HepG2 (cell line): ENCODE data around the gene UBE2C. TPM values are rescaled to one million over a fixed set of nuclear protein-coding genes. Genes with fewer than 3 reads are reported as not detected.

Experiments
- AHR ChIP-seq: IDR thresholded peaks from 2 replicates; pipeline ENCODE4 v1.6.1; 2018; ENCODE audit warnings: missing genetic modification reagents, missing compliant biosample characterization
- BCL6 ChIP-seq: IDR thresholded peaks from 2 replicates; pipeline ENCODE4 v1.6.1; 2016; ENCODE audit warnings: missing genetic modification reagents, missing compliant biosample characterization
- CEBPB ChIP-seq: IDR thresholded peaks from 2 replicates; pipeline ENCODE4 v1.6.1; 2011; ENCODE audit warnings: low read depth, low read length, improper control_type of control experiment, borderline replicate concordance
- ELF3 ChIP-seq: IDR thresholded peaks from 2 replicates; pipeline ENCODE4 v1.6.1; 2016; ENCODE audit warnings: missing genetic modification reagents, missing compliant biosample characterization
- FOXP4 ChIP-seq: sonication (generic); formaldehyde crosslinking; IDR thresholded peaks from 2 replicates; pipeline ENCODE4 v1.4.0; 2020; ENCODE audit warnings: missing genetic modification reagents
- KLF15 ChIP-seq: sonication (generic); formaldehyde crosslinking; IDR thresholded peaks from 2 replicates; pipeline ENCODE4 v1.8.1; 2023; ENCODE audit warnings: borderline replicate concordance, mild to moderate bottlenecking, inconsistent platforms, missing genetic modification reagents, mixed read lengths
- MXI1 ChIP-seq: IDR thresholded peaks from 3 replicates; pipeline ENCODE4 v1.6.1; 2012; ENCODE audit warnings: low read depth, low read length, inconsistent platforms, borderline replicate concordance
- NCOR1 ChIP-seq: fragments of 200-600 bp; sonication (generic); IDR thresholded peaks from 2 replicates; pipeline ENCODE4 v1.7.0; 2017; ENCODE audit warnings: antibody characterized with exemption, low read length, borderline replicate concordance
- NONO ChIP-seq, 2 experiments: fragments of 450-650 bp in 1 of 2; sonication (generic) in 1 of 2; formaldehyde crosslinking in 1 of 2; IDR thresholded peaks in 1 of 2; conservative IDR thresholded peaks in 1 of 2; 2 replicates each; pipeline versions ENCODE4 v1.6.1 to v1.8.0; 2017 to 2022; ENCODE audit warnings: mild to moderate bottlenecking in 1 of 2, missing genetic modification reagents in 1 of 2, moderate library complexity in 1 of 2
- PTBP1 ChIP-seq: fragments of 200-400 bp; formaldehyde crosslinking; IDR thresholded peaks from 2 replicates; pipeline ENCODE4 v1.6.1; 2018; ENCODE audit warnings: low read length, low read depth; ENCODE audit not compliant: poor library complexity, severe bottlenecking
- RAD51 ChIP-seq: fragments of 450-650 bp; IDR thresholded peaks from 2 replicates; pipeline ENCODE4 v1.6.1; 2016; ENCODE audit warnings: borderline replicate concordance
- RFXANK ChIP-seq: IDR thresholded peaks from 2 replicates; pipeline ENCODE4 v1.6.1; 2016
- SAP130 ChIP-seq: IDR thresholded peaks from 2 replicates; pipeline ENCODE4 v1.6.1; 2016; ENCODE audit warnings: low read depth
- SP2 ChIP-seq: sonication (generic); formaldehyde crosslinking; IDR thresholded peaks from 2 replicates; pipeline ENCODE4 v1.5.1; 2020; ENCODE audit warnings: mild to moderate bottlenecking, missing genetic modification reagents
- TEAD3 ChIP-seq: optimal IDR thresholded peaks from 2 replicates; pipeline ENCODE3; 2016; ENCODE audit warnings: borderline replicate concordance
- ZNF331 ChIP-seq: sonication (generic); formaldehyde crosslinking; IDR thresholded peaks from 2 replicates; pipeline ENCODE4 v1.4.0; 2020; ENCODE audit warnings: missing genetic modification reagents
- ZNF362 ChIP-seq: sonication (generic); formaldehyde crosslinking; IDR thresholded peaks from 2 replicates; pipeline ENCODE4 v1.4.0; 2020; ENCODE audit warnings: missing genetic modification reagents, mild to moderate bottlenecking, borderline replicate concordance
- ZNF407 ChIP-seq: sonication (generic); formaldehyde crosslinking; IDR thresholded peaks from one replicate; pipeline ENCODE4 v1.5.1; 2020; ENCODE audit warnings: mild to moderate bottlenecking, missing genetic modification reagents; ENCODE audit errors: not compliant biosample characterization
- ZNF709 ChIP-seq: sonication (generic); formaldehyde crosslinking; IDR thresholded peaks from 2 replicates; pipeline ENCODE4 v1.5.0; 2020; ENCODE audit warnings: mild to moderate bottlenecking, missing genetic modification reagents
- polyA plus RNA-seq, 8 experiments: library from polyadenylated mRNA; depleted of rRNA in 3 of 8; stranded (reverse) in 7 of 8; unstranded in 1 of 8; fragments of >200 nt; fragmentation: Illumina TruSeq in 4 of 8; extraction: Trizol in 4 of 8; gene quantifications; 2 replicates each; pipeline versions ENCODE4 v1.2.1 to v1.2.3, GENCODE V29; 2011 to 2016; ENCODE audit warnings: low read depth in 4 of 8, missing spikeins in 1 of 8, mixed read lengths in 1 of 8; ENCODE audit not compliant: insufficient read depth in 1 of 8
- total RNA-seq, 5 experiments: library from RNA; depleted of rRNA; stranded (reverse); fragments of >200 nt; fragmentation: Illumina TruSeq; extraction: Trizol; gene quantifications; 2 replicates each; pipeline ENCODE4 v1.2.3, GENCODE V29; 2016; ENCODE audit warnings: low read depth in 1 of 5

UBE2C gene
- total and polyA plus RNA-seq, 2 of the 13 experiments (the other 11 are each of a cell fraction or from before 2014, with no cell fraction given), result 100 to 123 TPM

GRCh38 chr20:45771182-45771759 is 41.2 kb upstream of the UBE2C start (continued):
- peak; percentile 12; the same call in 1 of the 2 replicates for TF ChIP-seq FOXP4
- TF ChIP-seq ELF3 (CRISPR knock-in tag), result peak; percentile 59; the same call in 1 of the 2 replicates
- no peak for TF ChIP-seq CEBPB
- TF ChIP-seq RAD51, result 0 out of 2 replicates have a peak, but pooled peaks have one; percentile 49
- TF ChIP-seq SAP130 (CRISPR knock-in tag), result peak; percentile 61
- peak; percentile 57; the same call in 1 of the 2 replicates for TF ChIP-seq AHR (CRISPR knock-in tag)
- 0 out of 2 replicates have a peak, but pooled peaks have one; percentile 55 for TF ChIP-seq RFXANK
- no peak for TF ChIP-seq ZNF709
- TF ChIP-seq KLF15, result no peak
- TF ChIP-seq NCOR1, result 0 out of 2 replicates have a peak, but pooled peaks have one; percentile 34
- no peak for TF ChIP-seq NONO (IDR thresholded peaks at IDR 0.05)
- 0 out of 2 replicates have a peak, but pooled peaks have one; percentile 8 for TF ChIP-seq NONO (CRISPR knock-in tag; conservative IDR thresholded peaks at IDR 0.05)
- peak; percentile 56; the same call in 1 of the 2 replicates for TF ChIP-seq BCL6
- peak; percentile 86; the same call in 1 of the 3 replicates for TF ChIP-seq MXI1
- no peak for TF ChIP-seq SP2
- TF ChIP-seq ZNF362, result no peak
- TF ChIP-seq PTBP1, result no peak
- no peak for TF ChIP-seq ZNF407 (CRISPR knock-in tag)
- TF ChIP-seq TEAD3 (CRISPR knock-in tag), result peak; percentile 69
- peak; percentile 66; the same call in 1 of the 2 replicates for TF ChIP-seq ZNF331
